ENCODE results near the gene SUPT20H. TPM values are rescaled to one million over a fixed set of nuclear protein-coding genes. Genes with fewer than 3 reads are reported as not detected.
A peak's percentile ranks its signal among the peaks of the same experiment; 100 is the strongest.

Gene SUPT20H
- total RNA-seq, 2 donors from 2014 or later: 32.2 to 57.3 TPM

DNA sequence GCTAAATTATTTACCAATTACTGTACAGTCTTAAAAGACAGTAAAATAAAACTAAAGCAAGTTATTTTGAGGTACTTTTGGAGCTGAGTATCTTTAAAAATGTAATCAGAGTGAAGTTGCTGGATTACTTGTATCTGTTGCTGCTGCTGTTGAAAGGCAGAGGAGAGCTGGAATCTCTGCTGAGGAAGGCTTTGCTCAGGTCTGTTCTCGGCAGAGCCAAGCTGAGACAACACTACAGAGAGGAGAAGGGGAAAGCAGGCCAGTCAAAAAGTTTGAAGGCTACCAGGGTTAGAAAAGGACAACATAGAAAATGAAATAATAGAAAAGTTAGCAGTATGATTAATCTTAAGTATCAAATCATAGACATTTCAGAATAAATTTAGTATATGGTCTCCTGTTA is 49.1 kb downstream of the SUPT20H start:
- intact Hi-C loops (cut with DNase I): no loop called here
- no peaks in the 10 kb centered on the region for H3K9me3 ChIP-seq
- no peaks in the 10 kb centered on the region for H3K4me1 ChIP-seq (replicated peaks)
- DNase-seq (ENCODE audit: low spot score): no peak
- TF ChIP-seq, protein P1, sequence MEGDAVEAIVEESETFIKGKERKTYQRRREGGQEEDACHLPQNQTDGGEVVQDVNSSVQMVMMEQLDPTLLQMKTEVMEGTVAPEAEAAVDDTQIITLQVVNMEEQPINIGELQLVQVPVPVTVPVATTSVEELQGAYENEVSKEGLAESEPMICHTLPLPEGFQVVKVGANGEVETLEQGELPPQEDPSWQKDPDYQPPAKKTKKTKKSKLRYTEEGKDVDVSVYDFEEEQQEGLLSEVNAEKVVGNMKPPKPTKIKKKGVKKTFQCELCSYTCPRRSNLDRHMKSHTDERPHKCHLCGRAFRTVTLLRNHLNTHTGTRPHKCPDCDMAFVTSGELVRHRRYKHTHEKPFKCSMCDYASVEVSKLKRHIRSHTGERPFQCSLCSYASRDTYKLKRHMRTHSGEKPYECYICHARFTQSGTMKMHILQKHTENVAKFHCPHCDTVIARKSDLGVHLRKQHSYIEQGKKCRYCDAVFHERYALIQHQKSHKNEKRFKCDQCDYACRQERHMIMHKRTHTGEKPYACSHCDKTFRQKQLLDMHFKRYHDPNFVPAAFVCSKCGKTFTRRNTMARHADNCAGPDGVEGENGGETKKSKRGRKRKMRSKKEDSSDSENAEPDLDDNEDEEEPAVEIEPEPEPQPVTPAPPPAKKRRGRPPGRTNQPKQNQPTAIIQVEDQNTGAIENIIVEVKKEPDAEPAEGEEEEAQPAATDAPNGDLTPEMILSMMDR (IDR thresholded peaks at IDR 0.05): no peak
- TF ChIP-seq POLR2A (IDR thresholded peaks at IDR 0.05) (no peak), POLR2AphosphoS5 (IDR thresholded peaks at IDR 0.05) (no peak)
- WGBS: 78% methylated on average over 1 of the region's 1 CpG
- no peaks in the 10 kb centered on the region for H3K36me3 ChIP-seq
- H3K27me3 ChIP-seq (replicated peaks; ENCODE audit: insufficient read depth): no peaks in the 10 kb centered on the region
- no peak overlapping the region for H3K4me3 ChIP-seq
- no peak overlapping the region for H3K27ac ChIP-seq

DNA sequence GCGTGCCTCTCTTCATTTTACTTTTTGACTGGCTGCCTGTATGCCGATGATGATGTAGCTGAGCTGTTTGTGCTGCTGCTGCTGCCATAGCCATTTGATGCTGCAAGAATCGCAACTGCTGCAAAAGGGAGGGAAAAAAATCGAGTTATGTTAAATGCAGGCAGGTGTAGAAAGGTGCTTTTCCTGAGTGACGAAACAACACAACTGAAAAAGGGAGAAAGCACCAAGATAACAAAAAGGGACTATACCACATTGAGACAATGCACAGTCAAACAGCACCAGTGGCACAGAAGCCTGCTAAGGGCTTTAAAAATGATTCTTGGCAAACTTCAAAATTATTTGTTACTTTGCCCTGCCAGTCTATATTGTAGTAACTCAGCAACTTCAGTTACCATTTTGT is 49.8 kb downstream of the SUPT20H start:
- Histone ChIP-seq H3K4me1 (replicated peaks) (no peaks in the 10 kb centered on the region), H3K27me3 (replicated peaks; ENCODE audit: insufficient read depth) (no peaks in the 10 kb centered on the region), H3K27ac (no peak overlapping the region), H3K36me3 (no peaks in the 10 kb centered on the region), H3K4me3 (no peak overlapping the region), H3K9me3 (no peaks in the 10 kb centered on the region)
- DNase-seq (ENCODE audit: low spot score): no peak
- TF ChIP-seq, protein P1 (IDR thresholded peaks at IDR 0.05): no peak
- TF ChIP-seq POLR2AphosphoS5 (IDR thresholded peaks at IDR 0.05) (no peak), POLR2A (IDR thresholded peaks at IDR 0.05) (no peak)
- 80% methylated on average over 5 of the region's 5 CpGs for WGBS
- intact Hi-C loops (cut with DNase I): no loop called here

DNA sequence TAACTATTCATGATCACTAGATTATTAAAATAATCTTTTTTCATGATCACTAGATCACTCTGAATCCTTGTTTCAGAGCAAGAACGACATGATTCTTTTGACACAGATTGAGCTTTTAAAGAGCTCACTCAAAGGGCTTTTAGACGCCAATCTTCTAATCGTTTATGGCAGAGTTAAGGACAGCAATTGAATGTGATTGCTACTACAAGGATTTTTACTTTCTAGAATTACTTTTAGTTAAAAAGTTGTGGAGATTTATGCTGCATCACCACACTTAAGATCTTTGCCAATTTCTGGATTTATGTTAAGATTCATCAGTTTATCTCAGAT is 57.6 kb downstream of the SUPT20H start:
- Histone ChIP-seq H3K27ac (no peak overlapping the region), H3K27me3 (replicated peaks; ENCODE audit: insufficient read depth) (no peaks in the 10 kb centered on the region), H3K9me3 (no peaks in the 10 kb centered on the region), H3K36me3 (no peaks in the 10 kb centered on the region), H3K4me3 (no peak overlapping the region), H3K4me1 (replicated peaks) (peaks cover 3% of the 10 kb centered on the region)
- intact Hi-C loops (cut with DNase I): no loop called here
- DNase-seq (ENCODE audit: low spot score): no peak
- TF ChIP-seq, protein P1 (IDR thresholded peaks at IDR 0.05): no peak
- TF ChIP-seq POLR2AphosphoS5 (IDR thresholded peaks at IDR 0.05) (no peak), POLR2A (IDR thresholded peaks at IDR 0.05) (no peak)
- 33% methylated on average over 3 of the region's 3 CpGs for WGBS

DNA sequence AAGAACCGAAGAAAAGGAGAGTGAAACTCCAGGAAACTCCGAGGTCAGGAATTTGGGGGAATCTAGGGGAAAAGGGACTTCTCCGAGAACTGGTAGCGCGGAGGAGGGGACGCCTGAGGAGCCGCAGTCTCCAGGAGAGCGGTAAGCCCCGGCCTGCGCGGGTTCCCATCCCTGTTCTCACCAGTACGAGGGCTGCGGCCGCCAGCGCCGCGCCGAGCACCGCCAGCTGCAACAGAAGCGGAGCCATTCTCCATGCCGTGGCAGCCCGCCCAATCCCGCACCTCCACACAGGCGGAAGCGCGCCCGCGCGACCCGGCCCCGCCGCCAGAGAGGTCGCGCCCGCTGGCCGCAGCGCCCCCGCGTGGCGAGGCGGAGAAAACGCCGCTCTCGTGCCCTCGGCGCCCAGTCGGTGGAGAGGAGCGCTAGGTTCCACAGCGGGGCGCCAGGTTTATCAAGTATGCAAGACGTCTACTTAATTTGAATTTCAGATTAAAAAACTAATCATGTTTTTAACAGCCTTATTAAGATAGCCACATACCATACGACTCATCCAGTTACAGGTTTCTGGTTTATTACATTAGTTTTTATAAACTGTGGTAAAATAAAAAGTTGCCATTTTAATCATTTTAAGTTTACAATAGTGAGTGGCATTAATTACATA is 60.3 kb downstream of the SUPT20H start, which contains the start of gene ALG5:
Gene ALG5, minus strand, starts transcription at position 287 of the 661 bp plus-strand sequence. Its CDS starts 40 bp downstream, at position 247.
- WGBS: under 1% methylated on average over 52 of the region's 52 CpGs
- TF ChIP-seq, protein P1 (IDR thresholded peaks at IDR 0.05): peak; percentile 97
- TF ChIP-seq POLR2A (IDR thresholded peaks at IDR 0.05): peak; percentile 58
- TF ChIP-seq POLR2AphosphoS5 (IDR thresholded peaks at IDR 0.05): peak; percentile 13

DNA sequence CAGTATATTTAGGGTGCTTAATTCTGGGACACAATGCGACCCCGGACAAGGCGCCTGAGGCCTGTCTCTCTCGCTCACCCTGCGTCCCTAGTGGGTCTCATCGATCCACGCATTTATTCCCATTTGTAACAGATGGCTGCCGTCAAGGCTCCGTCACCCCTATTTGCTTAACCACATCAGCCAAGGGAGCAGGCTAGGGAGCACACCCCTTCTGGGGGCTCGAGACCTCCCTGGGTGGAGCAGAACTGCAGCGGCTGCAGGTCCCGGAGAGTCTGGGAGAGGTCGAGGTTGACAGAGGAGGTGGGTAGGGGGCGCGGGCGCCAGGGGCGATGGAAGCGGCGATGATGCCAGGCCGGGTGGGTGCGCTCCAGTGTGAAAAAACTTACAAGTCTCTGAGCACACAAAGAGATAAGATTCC is 60.9 kb downstream of the SUPT20H start:
- Histone ChIP-seq H3K27ac (peak overlapping the region; percentile 60 to 95), H3K27me3 (replicated peaks; ENCODE audit: insufficient read depth) (no peaks in the 10 kb centered on the region), H3K36me3 (no peaks in the 10 kb centered on the region), H3K9me3 (no peaks in the 10 kb centered on the region), H3K4me3 (peak overlapping the region; percentile 64 to 88), H3K4me1 (replicated peaks) (peaks cover 3% of the 10 kb centered on the region)
- no peak for DNase-seq (ENCODE audit: low spot score)
- intact Hi-C loops (cut with DNase I): no loop called here
- WGBS: under 1% methylated on average over 21 of the region's 21 CpGs
- no peak for TF ChIP-seq POLR2AphosphoS5 (IDR thresholded peaks at IDR 0.05)
- TF ChIP-seq, protein P1 (IDR thresholded peaks at IDR 0.05): no peak
- no peak for TF ChIP-seq POLR2A (IDR thresholded peaks at IDR 0.05)

More for the DNA sequence above, 60.3 kb downstream of the SUPT20H start, which contains the start of gene ALG5:
- peak; percentile 81 for DNase-seq (ENCODE audit: low spot score)
- Histone ChIP-seq H3K27me3 (replicated peaks; ENCODE audit: insufficient read depth) (no peaks in the 10 kb centered on the region), H3K4me3 (peak within 1 kb of the TSS; percentile 64 to 88), H3K36me3 (no peaks in the 10 kb centered on the region), H3K27ac (peak within 1 kb of the TSS; percentile 95 to 97), H3K4me1 (replicated peaks) (peaks cover 3% of the 10 kb centered on the region), H3K9me3 (no peaks in the 10 kb centered on the region)
- intact Hi-C loops (cut with DNase I): no loop called here

Data from prostate gland (tissue), 2 donors.